Right atrium auricular region (tissue), 2 donors: ENCODE data around the gene SPPL2B. TPM values are rescaled to one million over a fixed set of nuclear protein-coding genes. Genes with fewer than 3 reads are reported as not detected.

Experiments used
- DNase-seq: peaks from one replicate; pipeline ENCODE4 v3.0.0-alpha.2; 2019; ENCODE audit warnings: low spot score
- H3K27ac ChIP-seq, 2 donors: fragments of 200-600 bp; sonication (generic); 1 replicate in 1 of 2; 2 replicates in 1 of 2; pipeline ENCODE4 v1.5.1; 2016 to 2019
- H3K27me3 ChIP-seq, 2 donors: fragments of 200-600 bp; sonication (generic); one replicate each; pipeline versions ENCODE4 v1.5.1 to v1.6.0; 2017 to 2019
- H3K36me3 ChIP-seq: fragments of 200-600 bp; sonication (generic); one replicate; pipeline ENCODE4 v1.5.1; 2016
- H3K4me1 ChIP-seq, 2 donors: fragments of 200-600 bp; sonication (generic); one replicate each; pipeline versions ENCODE4 v1.5.1 to v1.6.0; 2017 to 2019
- H3K4me3 ChIP-seq, 2 donors: fragments of 200-600 bp; sonication (generic); 1 replicate in 1 of 2; 2 replicates in 1 of 2; pipeline ENCODE4 v1.5.1; 2017 to 2019; ENCODE audit warnings: mild to moderate bottlenecking in 1 of 2, moderate library complexity in 1 of 2
- H3K9me3 ChIP-seq, 2 donors: fragments of 200-600 bp; sonication (generic); one replicate each; pipeline ENCODE4 v1.5.1; 2019
- total RNA-seq, 2 donors: library from RNA; depleted of rRNA; stranded (reverse); fragments of >200 nt; gene quantifications; one replicate each; pipeline ENCODE4 v1.1.0, GENCODE V29; 2016
- TF ChIP-seq, protein P1 (sequence below), 2 donors: fragments of 200-600 bp; sonication (generic); IDR thresholded peaks; one replicate each; pipeline ENCODE4 v1.5.1; 2019; ENCODE audit warnings: antibody characterized with exemption in 2 of 2

Gene SPPL2B
- total RNA-seq, 2 donors from 2014 or later = 16.7 to 19.8 TPM

DNA sequence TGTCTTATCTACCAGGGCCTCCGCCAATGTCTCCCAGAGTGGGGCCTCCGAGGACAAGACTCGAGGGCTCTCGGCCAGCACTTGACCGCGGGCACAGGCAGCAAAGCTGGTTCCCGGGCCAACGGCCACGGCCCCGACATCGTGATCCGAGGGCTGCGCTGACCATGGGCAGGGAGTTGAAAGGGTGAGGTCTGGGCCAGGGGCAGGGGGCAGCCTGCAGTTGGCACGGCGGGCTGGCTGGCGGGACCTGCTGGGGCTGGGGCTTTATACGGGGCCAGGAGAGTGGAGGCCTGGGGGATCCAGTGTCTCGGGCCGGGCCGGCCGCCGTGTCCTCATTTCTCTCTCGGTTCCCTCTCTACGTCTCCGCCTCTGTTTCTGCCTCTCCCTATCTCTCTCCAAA, 10.7 kb upstream of the SPPL2B start:
- no peak for DNase-seq
- TF ChIP-seq, protein P1, sequence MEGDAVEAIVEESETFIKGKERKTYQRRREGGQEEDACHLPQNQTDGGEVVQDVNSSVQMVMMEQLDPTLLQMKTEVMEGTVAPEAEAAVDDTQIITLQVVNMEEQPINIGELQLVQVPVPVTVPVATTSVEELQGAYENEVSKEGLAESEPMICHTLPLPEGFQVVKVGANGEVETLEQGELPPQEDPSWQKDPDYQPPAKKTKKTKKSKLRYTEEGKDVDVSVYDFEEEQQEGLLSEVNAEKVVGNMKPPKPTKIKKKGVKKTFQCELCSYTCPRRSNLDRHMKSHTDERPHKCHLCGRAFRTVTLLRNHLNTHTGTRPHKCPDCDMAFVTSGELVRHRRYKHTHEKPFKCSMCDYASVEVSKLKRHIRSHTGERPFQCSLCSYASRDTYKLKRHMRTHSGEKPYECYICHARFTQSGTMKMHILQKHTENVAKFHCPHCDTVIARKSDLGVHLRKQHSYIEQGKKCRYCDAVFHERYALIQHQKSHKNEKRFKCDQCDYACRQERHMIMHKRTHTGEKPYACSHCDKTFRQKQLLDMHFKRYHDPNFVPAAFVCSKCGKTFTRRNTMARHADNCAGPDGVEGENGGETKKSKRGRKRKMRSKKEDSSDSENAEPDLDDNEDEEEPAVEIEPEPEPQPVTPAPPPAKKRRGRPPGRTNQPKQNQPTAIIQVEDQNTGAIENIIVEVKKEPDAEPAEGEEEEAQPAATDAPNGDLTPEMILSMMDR (IDR thresholded peaks at IDR 0.05) = no peak
- Histone ChIP-seq H3K4me3 (no peak overlapping the region), H3K9me3 (peaks cover 0 to 3% of the 10 kb centered on the region in 2 donors), H3K4me1 (peaks cover 0 to 4% of the 10 kb centered on the region in 2 donors), H3K27me3 (peaks cover 0 to under 1% of the 10 kb centered on the region in 2 donors), H3K36me3 (peaks cover 5% of the 10 kb centered on the region), H3K27ac (no peak overlapping the region)

DNA sequence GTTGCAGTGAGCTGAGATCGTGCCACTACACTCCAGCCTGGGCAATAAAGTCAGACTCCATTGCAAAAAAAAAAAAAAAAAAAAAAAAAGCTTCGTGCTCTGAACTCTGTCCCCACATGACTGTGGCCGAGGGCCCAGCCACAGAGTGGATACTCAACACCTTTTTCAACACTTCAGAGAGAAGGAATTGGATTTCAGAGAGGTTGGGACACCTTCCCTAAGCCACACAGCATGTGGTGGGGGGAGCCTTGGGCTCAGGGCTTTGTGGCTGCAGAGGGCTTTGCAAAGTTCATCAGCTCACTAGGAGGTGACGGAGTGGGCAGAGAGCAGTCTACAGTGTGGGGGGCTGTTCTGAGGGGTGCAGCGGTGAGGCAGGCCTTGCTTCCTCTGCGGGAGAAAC, 9.6 kb upstream of the SPPL2B start:
- no peak overlapping the region for H3K4me3 ChIP-seq
- no peak for DNase-seq
- H3K27me3 ChIP-seq = no peaks in the 10 kb centered on the region
- H3K27ac ChIP-seq = no peak overlapping the region
- peaks cover 14% of the 10 kb centered on the region for H3K36me3 ChIP-seq
- peaks cover 0 to 3% of the 10 kb centered on the region in 2 donors for H3K9me3 ChIP-seq
- peaks cover 0 to 4% of the 10 kb centered on the region in 2 donors for H3K4me1 ChIP-seq
- TF ChIP-seq, protein P1 (IDR thresholded peaks at IDR 0.05) = no peak

DNA sequence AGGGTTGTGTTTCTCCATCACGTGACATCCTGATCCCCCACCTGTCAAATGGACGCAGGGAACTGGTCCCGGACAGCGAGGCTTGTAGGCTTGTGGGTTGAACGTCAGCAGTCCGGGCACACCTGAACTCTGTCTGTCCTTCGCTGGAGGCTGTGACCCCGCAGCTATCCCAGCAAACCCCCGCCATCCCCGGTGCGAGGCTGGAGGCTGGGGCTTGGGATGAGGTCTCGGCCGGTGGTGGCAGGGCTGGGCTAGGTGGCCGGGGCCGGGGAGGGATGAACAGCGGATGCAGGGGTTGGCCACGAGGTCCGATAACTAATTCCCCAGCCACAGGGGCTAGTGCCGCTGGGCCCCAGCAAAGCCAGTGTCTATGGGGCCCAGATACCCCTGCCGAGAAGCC, 8.9 kb upstream of the SPPL2B start:
- Histone ChIP-seq H3K27me3 (no peaks in the 10 kb centered on the region), H3K9me3 (peaks cover 0 to 3% of the 10 kb centered on the region in 2 donors), H3K4me1 (peaks cover 0 to 4% of the 10 kb centered on the region in 2 donors), H3K36me3 (peaks cover 14% of the 10 kb centered on the region), H3K27ac (no peak overlapping the region), H3K4me3 (no peak overlapping the region)
- DNase-seq = no peak
- TF ChIP-seq, protein P1 (IDR thresholded peaks at IDR 0.05) = no peak

DNA sequence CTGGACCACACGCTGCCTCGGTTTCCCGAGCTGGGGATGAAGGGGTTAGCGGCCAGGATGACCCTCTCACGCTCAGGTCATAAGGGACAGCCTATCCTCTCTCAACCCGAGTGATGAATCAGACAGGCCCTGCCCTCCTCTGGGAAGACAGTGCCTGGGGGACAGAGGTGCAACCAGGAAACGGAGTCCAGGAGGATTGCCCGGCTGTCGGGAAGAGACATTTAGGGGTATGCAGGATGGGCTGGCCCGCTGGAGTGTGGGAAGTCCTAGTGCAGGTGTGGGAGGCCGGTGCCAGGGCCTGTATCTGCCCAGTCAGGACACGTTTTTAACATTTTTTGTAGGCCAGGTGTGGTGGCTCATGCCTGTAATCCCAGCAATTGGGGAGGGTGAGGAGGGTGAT, 8.4 kb upstream of the SPPL2B start:
- H3K9me3 ChIP-seq = no peaks in the 10 kb centered on the region
- H3K36me3 ChIP-seq = peaks cover 14% of the 10 kb centered on the region
- no peak overlapping the region for H3K27ac ChIP-seq
- H3K27me3 ChIP-seq = no peaks in the 10 kb centered on the region
- peaks cover 0 to 4% of the 10 kb centered on the region in 2 donors for H3K4me1 ChIP-seq
- no peak for DNase-seq
- H3K4me3 ChIP-seq = no peak overlapping the region
- TF ChIP-seq, protein P1 (IDR thresholded peaks at IDR 0.05) = no peak

DNA sequence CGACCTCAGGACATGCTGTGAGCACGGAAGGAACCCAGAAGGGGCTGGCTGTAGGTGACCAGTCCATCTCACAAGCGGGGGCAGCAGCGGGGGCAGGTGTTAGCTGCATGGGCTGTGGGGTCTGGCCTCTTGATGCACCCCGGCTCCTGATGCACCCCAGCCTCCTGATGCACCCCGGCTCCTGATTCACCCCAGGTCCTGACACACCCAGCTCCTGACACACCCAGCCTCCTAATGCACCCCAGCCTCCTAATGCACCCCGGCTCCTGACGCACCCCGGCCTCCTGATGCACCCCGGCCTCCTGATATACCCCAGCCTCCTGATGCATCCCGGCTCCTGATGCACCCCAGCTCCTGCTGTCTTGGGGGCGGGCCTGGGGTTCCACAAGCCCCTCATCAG, 7.5 kb upstream of the SPPL2B start:
- Histone ChIP-seq H3K36me3 (peaks cover 14% of the 10 kb centered on the region), H3K27me3 (no peaks in the 10 kb centered on the region)

More for the DNA sequence above, 7.5 kb upstream of the SPPL2B start:
- Histone ChIP-seq H3K9me3 (no peaks in the 10 kb centered on the region), H3K27ac (no peak overlapping the region), H3K4me3 (no peak overlapping the region), H3K4me1 (peaks cover 0 to under 1% of the 10 kb centered on the region in 2 donors)
- TF ChIP-seq, protein P1 (IDR thresholded peaks at IDR 0.05) = no peak
- no peak for DNase-seq
